AG09319 (cell line): Measurements from ENCODE around the gene KAT6B.

Experiments used
- DNase-seq: peaks from one replicate; pipeline ENCODE4 v3.0.0-alpha.2; 2010; ENCODE audit warnings: low read depth; ENCODE audit errors: extremely low read depth
- CTCF ChIP-seq: IDR thresholded peaks from 2 replicates; pipeline ENCODE4 v1.5.1; 2011; ENCODE audit warnings: low read depth, mild to moderate bottlenecking, inconsistent platforms, low read length, moderate library complexity

Gene KAT6B

GRCh38 chr10:75071756-75072155 is 245.4 kb downstream of the KAT6B start:
- no peak for TF ChIP-seq CTCF

GRCh38 chr10:75072727-75073126 is 246.3 kb downstream of the KAT6B start:
- DNase-seq, result no peak
- no peak for TF ChIP-seq CTCF

More at GRCh38 chr10:75071756-75072155, 245.4 kb downstream of the KAT6B start:
- no peak for DNase-seq

GRCh38 chr10:75073442-75073841 is 247.0 kb downstream of the KAT6B start:
- no peak for TF ChIP-seq CTCF
- no peak for DNase-seq

GRCh38 chr10:75074711-75075445 is 248.5 kb downstream of the KAT6B start:
- TF ChIP-seq CTCF, result no peak
- DNase-seq, result no peak

GRCh38 chr10:75076348-75076747 is 249.9 kb downstream of the KAT6B start:
- TF ChIP-seq CTCF, result no peak
- no peak for DNase-seq

- no peak for TF ChIP-seq CTCF
- DNase-seq, result no peak
Observed at GRCh38 chr10:75079436-75080083, 253.2 kb downstream of the KAT6B start.

GRCh38 chr10:75080554-75080953 is 254.2 kb downstream of the KAT6B start:
- no peak for DNase-seq
- TF ChIP-seq CTCF, result no peak
